Activated CD4-positive, alpha-beta T cell treated with anti-CD3 and anti-CD28 coated beads, Interleukin-2, amount 10 ng/mL, durations not matched to agents 7 days and 5 days (primary cell): ENCODE measurements around the gene ZBTB43. TPM values are rescaled to one million over a fixed set of nuclear protein-coding genes. Genes with fewer than 3 reads are reported as not detected.

Experiments
- CTCF ChIA-PET: fragments of 350-600 bp; sonication (Branson Sonifier 250); formaldehyde crosslinking; loops from one replicate; lab custom pipeline; 2021; ENCODE audit warnings: antibody characterized with exemption; lab: Charles Lee
- POLR2A ChIA-PET: fragments of 350-600 bp; sonication (Branson Sonifier 250); formaldehyde crosslinking; loops from one replicate; lab custom pipeline; 2021; ENCODE audit warnings: antibody characterized with exemption; lab: Charles Lee
- DNase-seq: peaks from one replicate; pipeline ENCODE4 v3.0.0-alpha.2; 2020
- H3K27ac Mint-ChIP-seq: one replicate; pipeline ENCODE4 v1.8.0; 2021; ENCODE audit warnings: mild to moderate bottlenecking, moderate library complexity, mixed read lengths
- H3K27me3 Mint-ChIP-seq: one replicate; pipeline ENCODE4 v1.8.0; 2021; ENCODE audit warnings: mixed read lengths
- H3K36me3 Mint-ChIP-seq: one replicate; pipeline ENCODE4 v1.8.0; 2021; ENCODE audit warnings: low read depth, mixed read lengths
- H3K4me1 Mint-ChIP-seq: one replicate; pipeline ENCODE4 v1.8.0; 2021; ENCODE audit warnings: mixed read lengths
- H3K4me3 Mint-ChIP-seq: one replicate; pipeline ENCODE4 v1.8.0; 2021; ENCODE audit warnings: mild to moderate bottlenecking, moderate library complexity, mixed read lengths
- H3K9me3 Mint-ChIP-seq: one replicate; pipeline ENCODE4 v1.8.0; 2021; ENCODE audit warnings: mixed read lengths
- total RNA-seq, 2 experiments: library from RNA; stranded (reverse); gene quantifications; one replicate each; pipeline ENCODE4 v1.2.3, GENCODE V29; 2021

ZBTB43 gene
- total RNA-seq, 2 experiments from 2014 or later: 17.0 to 21.0 TPM

DNA sequence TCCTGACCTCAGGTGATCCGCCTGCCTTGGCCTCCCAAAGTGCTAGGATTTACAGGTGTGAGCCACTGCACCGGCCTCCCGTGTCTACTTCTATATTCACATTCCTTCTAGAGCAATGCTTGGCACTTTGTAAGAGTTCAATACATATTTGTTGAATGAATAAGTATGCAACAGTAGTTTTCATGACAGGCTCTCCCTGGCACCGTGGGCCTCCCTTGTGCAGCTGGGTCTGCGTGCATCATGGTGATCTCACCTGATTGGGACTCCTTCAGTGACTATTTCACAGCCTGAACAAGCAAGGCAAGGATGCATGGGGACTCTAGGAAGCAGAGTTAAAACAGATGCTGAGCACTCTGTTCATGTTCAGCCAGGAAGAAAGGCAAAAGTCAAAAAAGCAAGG is 48.8 kb downstream of the ZBTB43 start:
- no peaks in the 10 kb centered on the region for H3K4me1 Mint-ChIP-seq
- H3K9me3 Mint-ChIP-seq: no peaks in the 10 kb centered on the region
- no peaks in the 10 kb centered on the region for H3K36me3 Mint-ChIP-seq
- H3K27me3 Mint-ChIP-seq: peaks cover 58% of the 10 kb centered on the region
- POLR2A ChIA-PET: no interaction called here
- H3K4me3 Mint-ChIP-seq: no peak overlapping the region
- DNase-seq: no peak
- CTCF ChIA-PET: interaction anchor here (0.7 kb wide), 1 partner anchor 67 kb away, joined by 5 read pairs; no protein-coding TSS in a partner anchor
- H3K27ac Mint-ChIP-seq: no peak overlapping the region

DNA sequence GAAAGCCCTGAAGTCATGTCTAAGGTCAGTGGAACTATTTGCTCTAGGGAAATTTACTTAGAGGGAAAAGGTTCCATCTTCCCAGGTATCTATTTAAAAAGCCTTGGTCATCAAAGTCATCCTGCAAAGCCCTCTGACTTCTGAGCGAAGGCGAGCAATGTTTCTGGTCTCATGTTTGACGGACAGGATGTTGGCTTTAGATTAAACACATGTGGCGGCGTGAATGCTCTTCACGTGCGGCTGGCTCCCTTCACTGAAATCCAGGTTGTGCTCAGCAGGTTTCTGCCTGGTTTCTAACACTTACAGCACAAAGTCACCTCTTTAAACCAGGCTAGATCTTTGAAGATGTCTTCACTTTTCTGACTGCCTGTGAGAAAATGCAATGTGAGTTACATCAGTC is 49.9 kb downstream of the ZBTB43 start:
- Mint-ChIP-seq H3K4me1 (peaks cover 4% of the 10 kb centered on the region), H3K27ac (no peak overlapping the region), H3K4me3 (no peak overlapping the region), H3K27me3 (peaks cover 58% of the 10 kb centered on the region), H3K36me3 (no peaks in the 10 kb centered on the region), H3K9me3 (no peaks in the 10 kb centered on the region)
- ChIA-PET CTCF (no interaction called here), POLR2A (no interaction called here)
- no peak for DNase-seq

DNA sequence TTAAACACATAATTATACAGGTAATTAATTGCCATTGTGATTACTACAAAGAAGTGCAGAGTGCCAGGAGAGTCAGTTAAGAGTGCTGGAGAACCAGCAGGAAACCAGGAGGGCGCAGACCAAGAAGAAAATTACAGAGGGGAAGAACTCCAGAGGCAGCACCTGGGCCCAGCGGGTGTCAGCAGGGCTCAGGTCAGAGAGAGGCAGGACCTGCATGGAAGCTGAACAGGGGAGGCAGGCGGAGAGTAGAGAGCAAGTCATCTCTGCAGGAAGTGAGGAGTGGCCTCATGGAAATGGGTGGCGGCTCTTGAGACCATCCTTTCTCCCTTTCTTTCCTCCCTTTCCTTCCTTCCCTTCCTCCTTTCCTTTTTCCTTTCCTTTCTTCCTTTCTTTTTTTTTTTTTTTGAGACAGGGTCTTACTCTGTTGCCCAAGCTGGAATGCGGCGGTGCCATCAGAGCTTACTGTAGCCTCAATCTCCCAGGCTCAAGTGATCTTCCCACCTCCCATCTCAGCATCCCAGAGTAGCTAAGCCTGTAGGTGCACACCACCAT is 51.6 kb downstream of the ZBTB43 start:
- POLR2A ChIA-PET: no interaction called here
- DNase-seq: no peak
- peaks cover 7% of the 10 kb centered on the region for H3K4me1 Mint-ChIP-seq
- H3K27me3 Mint-ChIP-seq: peaks cover 55% of the 10 kb centered on the region
- CTCF ChIA-PET: interaction anchor here (0.6 kb wide), 1 partner anchor 122 kb away, joined by 4 read pairs; no protein-coding TSS in a partner anchor
- no peaks in the 10 kb centered on the region for H3K36me3 Mint-ChIP-seq
- peak overlapping the region; percentile 2 for H3K27ac Mint-ChIP-seq
- no peaks in the 10 kb centered on the region for H3K9me3 Mint-ChIP-seq
- H3K4me3 Mint-ChIP-seq: no peak overlapping the region

DNA sequence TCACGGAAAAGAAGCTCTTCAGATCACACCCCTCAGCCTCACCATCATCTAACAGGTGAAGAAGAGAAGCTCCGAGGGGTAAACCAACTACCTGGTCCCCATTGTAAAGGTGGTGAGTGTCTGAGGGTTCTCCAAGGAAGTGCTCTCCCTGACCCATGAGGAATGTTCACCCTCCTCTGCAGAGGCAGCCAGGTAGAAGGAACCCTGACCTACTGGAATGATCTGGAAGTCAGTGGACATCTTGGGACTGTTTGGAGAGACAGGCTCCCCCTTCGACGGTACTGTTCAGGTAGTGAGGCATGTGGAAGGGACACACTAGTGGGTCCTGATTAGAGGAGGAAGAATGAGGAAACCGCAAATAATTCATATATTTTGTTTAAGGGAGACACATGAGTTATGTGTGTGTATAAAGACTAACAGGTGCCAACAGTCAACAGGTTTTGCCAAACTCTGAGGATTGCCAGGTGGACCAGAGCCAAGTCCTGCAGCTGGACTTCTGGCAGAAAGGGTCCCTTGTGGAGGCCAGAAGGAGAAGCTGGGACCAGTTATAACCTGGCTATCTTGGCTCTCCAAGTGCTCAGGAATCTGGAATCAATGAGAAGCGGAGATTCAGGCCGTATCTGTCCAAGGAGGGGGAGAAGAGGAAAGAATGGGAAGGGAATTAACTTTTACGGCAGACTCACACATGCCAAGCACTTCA is 52.6 kb downstream of the ZBTB43 start:
- H3K4me3 Mint-ChIP-seq: no peak overlapping the region
- ChIA-PET CTCF (interaction anchor here (0.6 kb wide), 1 partner anchor 874 kb away, joined by 3 read pairs; no protein-coding TSS in a partner anchor), POLR2A (no interaction called here)
- no peak overlapping the region for H3K27ac Mint-ChIP-seq
- H3K27me3 Mint-ChIP-seq: peaks cover 46% of the 10 kb centered on the region
- no peak for DNase-seq
- H3K36me3 Mint-ChIP-seq: no peaks in the 10 kb centered on the region
- H3K9me3 Mint-ChIP-seq: no peaks in the 10 kb centered on the region
- peaks cover 18% of the 10 kb centered on the region for H3K4me1 Mint-ChIP-seq

- H3K27ac Mint-ChIP-seq: peak overlapping the region; percentile 55
- peaks cover 28% of the 10 kb centered on the region for H3K4me1 Mint-ChIP-seq
- DNase-seq: no peak
- H3K27me3 Mint-ChIP-seq: peaks cover 32% of the 10 kb centered on the region
- H3K4me3 Mint-ChIP-seq: peak overlapping the region; percentile 74
- ChIA-PET POLR2A (no interaction called here), CTCF (interaction anchor here (0.8 to 1.4 kb wide), 5 partner anchors 9 to 50 kb away, joined by 3 to 11 read pairs (median 3); no protein-coding TSS in a partner anchor)
- no peaks in the 10 kb centered on the region for H3K9me3 Mint-ChIP-seq
- H3K36me3 Mint-ChIP-seq: peaks cover 11% of the 10 kb centered on the region
These were observed 54.3 kb downstream of the ZBTB43 start for GRCh38 chr9:126859111-126859510.

GRCh38 chr9:126860077-126860756 is 55.4 kb downstream of the ZBTB43 start, which contains the start of gene ZBTB34:
TSS of gene ZBTB34 (plus strand) at chr9:126860639. CDS start at chr9:126879400, 18,761 bp downstream.
- DNase-seq: peak; percentile 75
- Mint-ChIP-seq H3K27ac (peak within 1 kb of the TSS; percentile 89), H3K36me3 (peaks cover 15% of the 10 kb centered on the region), H3K4me1 (peaks cover 28% of the 10 kb centered on the region), H3K27me3 (peaks cover 24% of the 10 kb centered on the region), H3K4me3 (peak within 1 kb of the TSS; percentile 82), H3K9me3 (no peaks in the 10 kb centered on the region)
- ChIA-PET CTCF (interaction anchor here (0.5 to 1.4 kb wide), 4 partner anchors 10 to 728 kb away, joined by 3 to 11 read pairs (median 4); no protein-coding TSS in a partner anchor), POLR2A (no interaction called here)

- Mint-ChIP-seq H3K27ac (peak overlapping the region; percentile 84), H3K27me3 (peaks cover 19% of the 10 kb centered on the region), H3K4me3 (peak overlapping the region; percentile 82), H3K9me3 (no peaks in the 10 kb centered on the region), H3K4me1 (peaks cover 28% of the 10 kb centered on the region), H3K36me3 (peaks cover 19% of the 10 kb centered on the region)
- peak; percentile 20 for DNase-seq
- ChIA-PET CTCF (interaction anchor here (1.3 kb wide), 1 partner anchor 14 kb away, joined by 3 read pairs; no protein-coding TSS in a partner anchor), POLR2A (no interaction called here)
These were observed 56.1 kb downstream of the ZBTB43 start for GRCh38 chr9:126860757-126861466.

DNA sequence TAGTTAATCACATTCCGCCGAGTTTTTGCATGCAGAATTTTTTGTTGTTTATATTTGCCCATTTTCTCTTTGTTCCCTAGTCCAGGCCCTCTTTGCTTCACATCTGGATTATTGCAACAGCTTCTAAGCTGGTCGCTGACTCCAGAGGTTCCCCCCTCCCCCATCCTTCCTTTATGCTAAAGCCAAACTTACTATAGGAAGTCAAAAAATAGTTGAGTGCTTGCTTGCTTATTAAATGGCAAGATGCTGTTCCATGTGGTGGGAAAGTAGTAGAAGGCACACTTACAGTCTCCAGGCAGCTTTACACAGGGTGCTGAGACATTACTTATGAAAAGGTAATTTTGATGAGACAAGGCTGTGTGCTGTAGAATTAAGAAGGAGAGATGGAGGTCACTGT is 56.9 kb downstream of the ZBTB43 start:
- peaks cover 15% of the 10 kb centered on the region for H3K27me3 Mint-ChIP-seq
- H3K36me3 Mint-ChIP-seq: peaks cover 23% of the 10 kb centered on the region
- peak overlapping the region; percentile 84 for H3K27ac Mint-ChIP-seq
- ChIA-PET CTCF (interaction anchor here (1.3 kb wide), 1 partner anchor 15 kb away, joined by 3 read pairs; no protein-coding TSS in a partner anchor), POLR2A (no interaction called here)
- DNase-seq: peak; percentile 24
- H3K4me1 Mint-ChIP-seq: peaks cover 28% of the 10 kb centered on the region
- no peaks in the 10 kb centered on the region for H3K9me3 Mint-ChIP-seq
- peak overlapping the region; percentile 82 for H3K4me3 Mint-ChIP-seq

DNA sequence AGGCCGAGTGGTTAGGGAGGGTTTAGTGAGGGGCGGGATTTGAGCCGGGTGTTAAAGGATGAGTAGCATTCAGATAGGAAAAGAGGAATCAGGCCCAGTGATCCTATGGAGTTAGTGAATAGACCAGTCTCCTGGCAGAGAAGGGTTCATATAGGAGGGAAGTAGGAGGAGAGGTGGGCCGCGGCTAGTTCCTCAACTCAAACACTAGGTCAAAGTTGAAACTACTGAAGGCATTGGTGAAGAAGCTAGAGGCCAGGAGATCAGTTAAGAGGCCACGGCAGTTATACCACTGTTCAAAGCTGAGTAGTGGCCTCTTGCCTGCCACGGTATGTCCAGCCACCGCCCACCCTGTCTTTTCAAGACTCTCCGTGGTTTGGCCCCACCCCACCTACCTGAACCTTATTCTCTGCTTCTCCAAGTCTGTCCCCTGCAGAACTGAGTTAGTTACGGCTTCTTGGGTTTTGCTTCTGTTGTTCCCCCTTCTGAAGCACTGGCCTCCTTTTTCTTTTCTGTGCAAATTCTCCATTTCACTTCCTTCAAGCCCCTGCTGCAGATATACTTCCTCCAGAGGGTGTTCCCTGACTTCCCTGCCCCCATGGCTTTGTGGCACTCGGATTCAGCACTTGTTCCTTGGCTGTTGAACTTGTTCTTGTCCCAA is 57.4 kb downstream of the ZBTB43 start:
- ChIA-PET CTCF (interaction anchor here (1.3 kb wide), 1 partner anchor 15 kb away, joined by 3 read pairs; no protein-coding TSS in a partner anchor), POLR2A (no interaction called here)
- H3K4me1 Mint-ChIP-seq: peaks cover 28% of the 10 kb centered on the region
- no peak for DNase-seq
- no peaks in the 10 kb centered on the region for H3K9me3 Mint-ChIP-seq
- H3K27me3 Mint-ChIP-seq: peaks cover 12% of the 10 kb centered on the region
- H3K4me3 Mint-ChIP-seq: peak overlapping the region; percentile 82
- peak overlapping the region; percentile 84 for H3K27ac Mint-ChIP-seq
- H3K36me3 Mint-ChIP-seq: peaks cover 25% of the 10 kb centered on the region

DNA sequence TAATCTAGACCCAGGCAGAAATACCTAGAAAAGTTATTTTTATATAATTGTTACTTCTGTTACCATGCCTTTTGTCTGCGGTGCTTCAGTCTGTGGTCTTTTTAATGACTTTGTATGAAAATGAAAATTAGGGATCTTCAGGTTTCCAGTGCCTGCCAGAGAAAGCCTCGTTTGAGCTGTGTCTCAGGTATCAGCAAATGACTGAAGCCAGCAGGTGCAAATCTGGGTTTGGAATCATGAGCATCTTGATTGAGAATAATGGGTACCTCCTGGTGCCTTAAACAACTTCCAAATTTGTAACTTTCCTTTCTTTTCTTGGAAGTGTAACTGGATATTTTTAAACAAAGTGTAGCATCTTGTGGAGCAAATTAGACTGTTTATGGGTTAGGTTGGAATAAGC is 59.9 kb downstream of the ZBTB43 start:
- ChIA-PET CTCF (no interaction called here), POLR2A (no interaction called here)
- Mint-ChIP-seq H3K27ac (no peak overlapping the region), H3K36me3 (peaks cover 33% of the 10 kb centered on the region), H3K4me3 (no peak overlapping the region), H3K9me3 (no peaks in the 10 kb centered on the region), H3K4me1 (peaks cover 29% of the 10 kb centered on the region), H3K27me3 (no peaks in the 10 kb centered on the region)
- DNase-seq: no peak

- no peak for DNase-seq
- ChIA-PET POLR2A (no interaction called here), CTCF (interaction anchor here (0.6 kb wide), 1 partner anchor 38 kb away, joined by 3 read pairs; no protein-coding TSS in a partner anchor)
- H3K27me3 Mint-ChIP-seq: no peaks in the 10 kb centered on the region
- no peak overlapping the region for H3K27ac Mint-ChIP-seq
- no peaks in the 10 kb centered on the region for H3K9me3 Mint-ChIP-seq
- peaks cover 6% of the 10 kb centered on the region for H3K4me1 Mint-ChIP-seq
- no peak overlapping the region for H3K4me3 Mint-ChIP-seq
- peaks cover 22% of the 10 kb centered on the region for H3K36me3 Mint-ChIP-seq
These were observed 64.5 kb downstream of the ZBTB43 start for GRCh38 chr9:126869368-126869767.

DNA sequence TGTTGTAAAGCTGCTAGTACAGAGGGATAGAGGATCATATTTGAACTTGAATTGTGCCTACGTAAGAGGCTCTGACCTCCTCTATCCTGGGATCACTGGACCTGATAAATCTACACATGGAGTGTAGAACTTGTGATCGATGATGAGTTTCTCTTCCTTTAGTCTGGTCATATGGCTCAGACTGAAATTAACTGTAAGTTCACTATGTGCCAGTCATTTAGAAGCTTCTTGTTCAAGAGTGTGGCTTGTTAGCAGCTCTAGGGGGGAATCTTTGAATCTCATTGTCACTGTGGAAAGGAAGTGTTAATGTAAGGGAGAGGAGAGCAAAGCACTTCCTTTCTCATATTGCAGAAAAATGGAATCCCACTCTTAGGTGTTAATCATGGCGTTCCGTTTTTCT is 67.7 kb downstream of the ZBTB43 start:
- Mint-ChIP-seq H3K36me3 (peaks cover 11% of the 10 kb centered on the region), H3K9me3 (no peaks in the 10 kb centered on the region), H3K4me1 (peaks cover 18% of the 10 kb centered on the region), H3K27me3 (no peaks in the 10 kb centered on the region), H3K27ac (no peak overlapping the region), H3K4me3 (no peak overlapping the region)
- POLR2A ChIA-PET: no interaction called here
- CTCF ChIA-PET: interaction anchor here (0.9 to 1.3 kb wide), 2 partner anchors 9 to 13 kb away, joined by 3 to 4 read pairs; partner anchors contain the start of gene ZBTB34
- DNase-seq: no peak
